IPS-18c (cell line): ENCODE measurements around the gene DDAH2.
A peak's percentile ranks its signal among the peaks of the same experiment; 100 is the strongest.

Experiments used
- H3K4me3 ChIP-seq: 2 replicates; pipeline ENCODE4 v1.7.0; 2013; ENCODE audit warnings: low read depth, mild to moderate bottlenecking, low read length, moderate library complexity; ENCODE audit not compliant: insufficient read depth
- H3K9me3 ChIP-seq: one replicate; pipeline ENCODE4 v1.6.1; 2013; ENCODE audit warnings: mild to moderate bottlenecking, low read length, moderate library complexity; ENCODE audit not compliant: control insufficient read depth, insufficient read depth

The DDAH2 gene

DNA sequence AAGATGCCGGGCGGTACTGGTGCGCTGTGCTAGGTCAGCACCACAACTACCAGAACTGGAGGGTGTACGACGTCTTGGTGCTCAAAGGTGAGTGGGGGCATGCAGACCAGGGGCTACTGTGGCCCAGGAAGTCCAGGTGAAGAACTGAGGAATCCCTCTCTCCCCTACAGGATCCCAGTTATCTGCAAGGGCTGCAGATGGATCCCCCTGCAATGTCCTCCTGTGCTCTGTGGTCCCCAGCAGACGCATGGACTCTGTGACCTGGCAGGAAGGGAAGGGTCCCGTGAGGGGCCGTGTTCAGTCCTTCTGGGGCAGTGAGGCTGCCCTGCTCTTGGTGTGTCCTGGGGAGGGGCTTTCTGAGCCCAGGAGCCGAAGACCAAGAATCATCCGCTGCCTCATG is 21.4 kb downstream of the DDAH2 start:
- Histone ChIP-seq H3K9me3 (no peaks in the 10 kb centered on the region), H3K4me3 (no peak overlapping the region)

DNA sequence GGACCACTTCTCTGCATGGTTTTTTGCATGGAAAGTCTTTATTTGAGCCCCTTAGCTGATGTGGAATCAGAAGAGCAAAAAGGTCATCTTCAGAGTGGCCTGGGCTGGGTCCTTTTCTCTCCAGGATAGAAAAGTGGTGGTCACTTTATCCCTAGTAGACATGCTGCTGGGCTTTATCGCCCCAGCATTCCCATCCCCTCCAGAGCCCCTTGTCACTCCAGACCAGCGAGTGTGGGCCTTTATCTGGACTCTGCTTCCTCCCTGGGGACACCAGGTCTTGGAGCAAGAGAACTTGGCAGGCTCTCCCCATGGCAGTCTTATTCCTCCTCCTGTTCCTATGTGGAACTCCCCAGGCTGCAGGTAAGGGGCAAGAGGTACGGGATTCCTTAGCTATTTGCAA is 22.5 kb downstream of the DDAH2 start, which contains the start of gene LY6G6F:
TSS of gene LY6G6F (plus strand) at position 268 of the 400 bp plus-strand sequence. CDS start at position 309, 41 bp downstream.
- Histone ChIP-seq H3K9me3 (no peaks in the 10 kb centered on the region), H3K4me3 (no peak within 1 kb of the TSS)

DNA sequence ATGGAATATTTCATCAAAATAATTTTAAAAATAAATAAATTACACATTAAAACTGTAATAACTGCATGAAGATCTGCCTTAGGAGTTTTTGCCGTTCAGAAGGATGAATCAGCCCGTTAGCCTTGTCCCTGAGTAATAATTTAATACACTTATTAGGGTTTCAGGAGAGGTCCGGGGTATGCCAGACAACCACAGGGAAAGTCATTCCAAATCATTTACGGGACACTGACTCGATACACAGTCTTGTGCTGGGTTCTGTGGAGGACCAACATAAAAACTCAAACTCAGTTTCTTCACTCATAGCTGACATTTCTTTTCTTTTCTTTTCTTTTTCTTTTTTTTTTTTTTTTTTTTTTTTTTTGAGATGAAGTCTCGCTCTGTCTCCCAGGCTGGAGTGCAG is 23.2 kb downstream of the DDAH2 start:
- no peaks in the 10 kb centered on the region for H3K9me3 ChIP-seq
- H3K4me3 ChIP-seq: no peak overlapping the region

DNA sequence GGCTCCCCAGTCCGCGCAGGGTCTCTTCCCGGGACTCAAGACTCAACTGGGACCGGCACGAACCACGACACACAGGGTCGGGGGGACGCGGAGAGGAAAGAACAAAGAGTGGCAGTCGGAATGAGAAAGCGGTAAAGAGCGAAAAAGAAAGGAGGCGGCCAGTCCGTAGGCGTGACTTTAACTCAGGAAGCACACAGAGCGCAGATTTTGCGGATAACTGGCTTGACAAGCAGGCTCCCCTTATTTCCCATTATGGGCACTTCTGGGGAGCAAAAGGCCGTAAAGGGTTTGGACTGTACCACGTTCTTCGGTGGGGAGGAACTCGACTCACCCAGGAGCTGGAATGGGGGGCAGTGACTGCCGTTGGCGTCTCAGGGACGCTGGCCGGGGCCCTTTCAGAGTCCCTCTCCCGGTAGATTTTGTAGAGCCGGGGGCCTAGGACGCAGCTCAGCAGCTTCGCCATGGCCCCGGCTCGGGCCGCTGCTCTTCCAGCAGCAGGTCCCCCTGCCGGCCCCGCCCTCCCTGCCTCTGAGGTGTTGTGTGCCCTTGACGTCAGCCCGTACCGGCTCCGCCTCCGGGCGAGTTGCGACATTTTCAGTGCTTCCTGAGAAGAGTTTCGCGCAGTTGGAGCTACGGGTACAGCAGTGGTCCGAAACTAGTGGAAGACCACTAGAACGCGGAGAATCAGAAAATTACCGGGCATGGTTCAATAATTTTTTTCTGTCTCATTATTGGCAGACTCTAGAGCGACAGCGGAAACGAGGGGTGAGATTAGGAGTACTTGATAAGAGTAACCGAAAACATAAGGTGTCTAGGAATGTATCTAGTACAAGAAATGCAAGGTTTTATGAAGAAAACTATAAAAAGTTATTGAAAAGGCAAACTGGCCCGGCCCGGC is 26.0 kb downstream of the DDAH2 start, which contains the start of gene ABHD16A:
TSS of gene ABHD16A (minus strand) at position 506 of the 898 bp plus-strand sequence. CDS start at position 463, 43 bp downstream.
- H3K4me3 ChIP-seq: peak within 1 kb of the TSS; percentile 92
- H3K9me3 ChIP-seq: no peaks in the 10 kb centered on the region

DNA sequence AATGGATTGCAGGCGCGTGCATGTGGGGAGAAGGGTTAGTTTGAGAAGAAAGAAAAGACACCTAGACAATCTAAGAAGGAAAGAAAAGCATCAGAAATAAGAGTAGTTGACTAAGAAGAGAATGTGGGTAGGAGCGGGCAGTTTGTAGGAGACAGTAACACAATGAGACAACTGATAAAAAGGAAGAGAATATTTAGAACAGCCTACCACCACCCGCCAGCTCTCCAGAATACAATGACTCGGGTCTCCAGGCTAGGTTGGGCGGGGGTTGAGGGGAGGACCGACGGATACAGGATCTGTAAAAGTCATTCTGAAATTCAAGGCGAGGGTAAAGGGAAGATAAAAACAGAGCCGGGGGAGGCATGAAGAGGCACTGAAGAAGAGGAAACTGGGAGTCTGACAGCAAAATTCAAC is 26.7 kb downstream of the DDAH2 start:
- H3K4me3 ChIP-seq: peak overlapping the region; percentile 92
- no peaks in the 10 kb centered on the region for H3K9me3 ChIP-seq

DNA sequence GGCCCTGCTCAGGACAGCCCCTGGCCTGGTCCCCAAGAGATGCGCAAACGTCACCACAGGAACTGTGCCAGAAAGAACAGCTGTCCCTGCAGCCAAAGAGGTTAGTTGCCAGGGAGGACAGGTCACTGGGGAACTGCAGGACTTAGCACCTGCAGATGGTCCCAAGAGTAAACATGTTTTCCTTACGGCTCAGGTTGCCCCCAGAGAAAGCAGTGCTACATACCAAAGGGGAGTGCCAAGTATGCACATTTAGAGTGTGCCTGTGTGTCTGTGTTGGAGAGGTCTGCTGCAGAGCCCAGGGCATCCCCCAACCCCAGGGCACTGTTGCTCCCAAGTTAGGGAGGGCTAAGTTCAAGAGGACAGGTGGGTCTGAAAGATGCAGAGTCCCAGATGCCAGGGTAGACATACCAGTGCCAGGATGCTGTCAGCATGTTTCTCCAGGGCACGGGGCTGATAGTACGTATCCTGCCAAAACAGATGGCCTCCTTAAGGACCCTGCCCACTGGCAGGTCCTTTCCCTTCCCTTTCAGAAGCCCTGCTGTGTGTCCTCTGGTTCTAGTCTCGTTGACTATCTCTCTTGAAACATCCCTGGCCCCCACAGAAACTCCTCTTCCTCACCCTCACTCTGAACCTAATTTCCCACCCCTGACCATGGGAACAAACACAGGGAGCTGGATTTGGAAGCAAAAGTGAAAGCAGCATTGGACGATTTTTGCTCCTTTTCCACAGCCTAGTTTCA is 27.3 kb downstream of the DDAH2 start:
- H3K4me3 ChIP-seq: peak overlapping the region; percentile 92
- no peaks in the 10 kb centered on the region for H3K9me3 ChIP-seq

DNA sequence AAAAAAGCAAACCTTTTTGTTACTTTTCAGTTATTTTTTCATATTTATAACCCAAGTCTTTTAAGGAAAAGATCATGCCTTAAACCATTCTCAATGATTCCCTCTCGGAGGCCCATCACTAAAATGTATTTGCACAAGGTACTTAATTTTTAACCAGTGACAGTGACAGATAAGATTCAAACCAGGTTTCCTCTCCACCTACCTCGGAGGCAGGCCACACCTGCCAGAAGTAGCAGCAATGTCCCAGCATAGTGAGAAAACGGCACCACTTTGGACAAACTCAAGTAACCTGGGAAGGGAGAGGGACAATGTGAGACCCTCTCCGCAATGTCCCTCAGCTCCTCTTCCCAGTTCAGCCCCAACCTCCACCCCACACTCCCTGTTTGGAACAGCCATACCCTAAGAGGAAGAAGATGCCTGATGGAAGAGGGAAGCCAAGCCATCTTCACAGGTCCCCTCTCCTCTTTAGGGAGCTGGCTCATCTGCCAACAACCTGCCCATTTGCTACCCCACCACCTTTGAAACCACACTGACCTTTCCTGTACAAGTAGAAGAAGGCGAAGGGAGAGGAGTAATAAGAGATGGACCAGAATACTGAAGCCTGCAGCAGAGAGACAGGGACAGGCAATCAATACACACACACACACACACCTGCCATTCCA is 28.2 kb downstream of the DDAH2 start:
- Histone ChIP-seq H3K9me3 (no peaks in the 10 kb centered on the region), H3K4me3 (no peak overlapping the region)

DNA sequence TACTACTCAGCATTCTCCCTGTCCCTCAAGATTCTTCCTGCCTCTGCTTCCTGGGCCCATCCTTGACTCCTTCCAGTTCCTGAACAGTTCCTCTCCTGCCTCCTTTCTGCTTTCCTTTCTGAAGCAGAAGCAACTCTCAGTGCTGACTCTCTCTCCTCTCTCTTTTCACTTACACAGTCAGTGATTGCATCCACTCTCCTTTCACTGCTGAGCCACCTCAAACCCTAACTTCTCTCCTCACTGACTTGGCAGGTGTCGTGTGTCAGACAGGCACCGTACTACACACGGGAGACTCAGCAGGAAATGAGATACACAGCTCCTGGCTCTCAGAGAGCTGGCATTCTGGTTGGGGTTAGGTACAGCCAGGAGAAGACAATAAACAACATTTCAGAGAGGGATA is 31.5 kb downstream of the DDAH2 start:
- Histone ChIP-seq H3K9me3 (no peaks in the 10 kb centered on the region), H3K4me3 (no peak overlapping the region)

DNA sequence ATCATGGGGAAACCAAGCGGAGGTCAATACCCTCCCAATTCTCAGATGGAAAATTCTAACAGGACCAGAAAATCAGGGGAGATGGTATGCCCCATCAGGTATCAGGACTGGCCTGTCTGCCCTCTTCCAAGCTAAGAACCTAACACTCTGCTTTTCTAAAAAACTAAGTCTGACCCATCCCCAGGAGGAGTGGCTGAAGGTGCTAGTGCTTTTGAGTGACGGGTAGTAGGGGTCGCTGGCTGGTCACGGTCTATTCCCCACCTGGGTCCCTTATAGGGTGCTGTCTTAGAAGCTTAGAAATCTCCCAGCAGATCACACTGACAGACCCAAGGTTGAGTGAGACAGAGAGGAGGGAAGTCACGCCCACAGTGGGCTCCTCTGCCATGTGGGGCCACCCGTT is 35.6 kb downstream of the DDAH2 start:
- peaks cover 4% of the 10 kb centered on the region for H3K9me3 ChIP-seq

DNA sequence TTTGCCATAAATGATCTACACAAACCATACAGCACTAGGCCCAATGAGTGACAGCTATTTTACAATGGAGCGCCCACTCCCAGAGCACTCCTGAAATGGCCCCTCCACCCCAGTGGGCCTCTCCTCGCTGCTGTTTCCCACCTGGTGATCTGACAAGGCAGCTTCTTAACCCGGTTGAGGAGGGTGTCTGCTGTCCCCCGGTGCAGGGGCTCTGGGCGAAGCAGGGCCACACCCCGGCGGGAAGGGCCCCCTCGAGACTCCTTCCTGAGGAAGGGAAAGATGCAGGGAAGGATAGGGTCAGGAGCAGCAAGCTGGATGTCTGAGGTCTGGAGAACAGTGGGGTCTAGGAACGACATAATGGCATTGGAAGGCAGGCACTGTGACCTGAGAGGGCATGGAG is 36.2 kb downstream of the DDAH2 start:
- H3K4me3 ChIP-seq: no peak overlapping the region

More for the DNA sequence above, 35.6 kb downstream of the DDAH2 start:
- no peak overlapping the region for H3K4me3 ChIP-seq

DNA sequence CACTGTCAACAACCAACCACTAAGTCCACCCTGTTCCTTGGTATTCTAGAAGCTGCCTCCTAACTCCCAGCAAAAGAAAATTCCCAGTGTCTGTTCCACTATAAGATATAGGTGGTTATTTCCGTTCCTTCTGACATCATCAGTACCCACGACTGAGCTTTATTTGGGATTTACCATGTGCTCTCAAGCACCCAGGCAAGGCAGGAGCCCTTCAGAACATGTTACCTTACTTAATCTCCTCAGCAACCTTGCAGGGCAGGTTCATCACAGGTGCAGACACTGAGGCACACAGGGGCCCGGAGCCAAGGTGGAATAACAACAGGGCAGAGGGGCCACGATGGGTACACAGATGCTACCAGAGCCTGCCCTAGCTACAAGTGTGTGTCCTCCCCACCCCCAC is 36.7 kb downstream of the DDAH2 start:
- Histone ChIP-seq H3K4me3 (no peak overlapping the region), H3K9me3 (peaks cover 4% of the 10 kb centered on the region)

More for the DNA sequence above, 36.2 kb downstream of the DDAH2 start:
- H3K9me3 ChIP-seq: peaks cover 4% of the 10 kb centered on the region

DNA sequence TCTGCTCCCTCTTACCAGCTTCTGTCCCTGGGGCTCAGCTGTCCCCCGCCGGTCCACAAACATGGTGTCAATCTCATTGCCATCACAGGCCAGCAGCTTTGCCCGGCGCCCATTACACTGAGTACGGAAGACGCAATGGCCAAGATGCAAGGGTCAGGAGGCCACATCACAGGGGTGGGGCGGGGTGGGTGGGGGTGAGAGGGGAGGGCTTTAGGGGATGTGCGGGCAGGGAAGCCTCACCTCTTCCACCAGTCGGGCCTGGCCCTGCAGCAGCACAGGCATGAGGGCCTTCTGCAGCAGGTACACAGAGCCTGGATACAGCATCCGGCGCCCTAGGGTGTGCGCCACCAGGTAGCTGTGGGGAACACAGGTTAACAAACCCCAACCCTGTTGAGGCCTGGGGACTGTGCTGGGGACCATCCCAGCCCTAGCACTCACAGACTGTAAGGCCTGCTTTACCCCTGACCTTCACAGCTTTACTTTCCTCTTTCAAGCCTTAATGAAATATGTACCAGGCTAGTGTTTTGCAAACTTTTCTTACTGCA is 37.5 kb downstream of the DDAH2 start:
- peaks cover 4% of the 10 kb centered on the region for H3K9me3 ChIP-seq
- H3K4me3 ChIP-seq: no peak overlapping the region

DNA sequence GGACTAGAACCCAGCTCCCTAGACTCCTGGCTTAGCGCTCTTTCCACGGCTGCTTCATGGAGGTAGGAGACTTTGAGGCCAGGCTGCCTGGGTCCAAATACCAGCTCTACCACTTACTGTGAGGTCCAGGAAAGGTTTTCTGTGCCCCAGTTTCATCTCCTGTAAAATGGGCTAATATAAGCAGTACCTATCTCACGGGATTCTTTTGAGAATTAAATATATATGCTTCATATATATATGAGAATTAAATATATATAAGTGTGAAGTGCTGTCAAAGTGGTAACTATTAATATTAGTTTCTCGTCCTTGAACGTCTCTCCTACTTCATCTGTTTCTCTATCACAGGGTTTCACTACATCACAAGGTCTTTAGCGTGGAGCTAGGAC is 38.0 kb downstream of the DDAH2 start:
- Histone ChIP-seq H3K4me3 (no peak overlapping the region), H3K9me3 (peaks cover 4% of the 10 kb centered on the region)

DNA sequence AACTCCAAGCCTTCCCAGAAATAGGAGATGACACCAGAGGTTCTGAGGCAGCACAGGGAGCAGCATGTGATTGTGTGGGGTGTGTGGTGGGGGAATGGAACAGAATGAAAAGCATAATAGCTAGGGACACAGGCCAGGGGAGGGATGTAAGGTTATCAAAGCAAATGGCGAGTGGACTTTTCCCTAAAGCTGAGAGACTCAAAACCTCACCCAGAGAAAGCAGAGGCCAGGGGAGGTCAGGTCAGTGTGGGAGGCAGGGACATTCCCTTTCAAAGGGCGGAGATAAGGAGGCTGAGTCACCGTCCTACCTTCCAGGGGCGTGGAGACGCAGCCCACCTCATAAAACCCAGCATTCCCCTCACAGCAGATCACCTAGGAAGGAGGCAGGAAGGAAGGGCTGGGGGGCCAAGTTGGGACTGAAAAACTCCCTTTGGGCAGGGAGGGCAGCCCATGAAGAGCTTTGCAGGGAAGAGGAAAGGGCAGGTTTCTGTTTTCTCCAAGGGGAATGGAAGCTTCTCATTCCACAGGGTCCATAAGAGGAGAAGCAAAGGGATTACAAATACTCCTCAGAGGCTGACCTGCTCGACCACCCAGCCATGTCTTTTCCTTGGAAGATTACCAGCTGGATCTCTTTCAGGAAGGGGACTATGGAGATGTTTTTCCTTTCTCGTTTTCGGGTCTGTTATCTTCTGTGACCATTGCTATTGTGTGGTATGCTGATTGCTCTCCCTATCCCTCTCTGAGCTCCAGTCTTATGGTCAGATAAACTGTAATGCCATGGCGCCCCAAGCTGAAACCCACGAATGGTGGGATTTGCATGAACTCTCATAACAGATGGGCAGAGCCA is 38.6 kb downstream of the DDAH2 start:
- Histone ChIP-seq H3K4me3 (no peak overlapping the region), H3K9me3 (peaks cover 4% of the 10 kb centered on the region)

DNA sequence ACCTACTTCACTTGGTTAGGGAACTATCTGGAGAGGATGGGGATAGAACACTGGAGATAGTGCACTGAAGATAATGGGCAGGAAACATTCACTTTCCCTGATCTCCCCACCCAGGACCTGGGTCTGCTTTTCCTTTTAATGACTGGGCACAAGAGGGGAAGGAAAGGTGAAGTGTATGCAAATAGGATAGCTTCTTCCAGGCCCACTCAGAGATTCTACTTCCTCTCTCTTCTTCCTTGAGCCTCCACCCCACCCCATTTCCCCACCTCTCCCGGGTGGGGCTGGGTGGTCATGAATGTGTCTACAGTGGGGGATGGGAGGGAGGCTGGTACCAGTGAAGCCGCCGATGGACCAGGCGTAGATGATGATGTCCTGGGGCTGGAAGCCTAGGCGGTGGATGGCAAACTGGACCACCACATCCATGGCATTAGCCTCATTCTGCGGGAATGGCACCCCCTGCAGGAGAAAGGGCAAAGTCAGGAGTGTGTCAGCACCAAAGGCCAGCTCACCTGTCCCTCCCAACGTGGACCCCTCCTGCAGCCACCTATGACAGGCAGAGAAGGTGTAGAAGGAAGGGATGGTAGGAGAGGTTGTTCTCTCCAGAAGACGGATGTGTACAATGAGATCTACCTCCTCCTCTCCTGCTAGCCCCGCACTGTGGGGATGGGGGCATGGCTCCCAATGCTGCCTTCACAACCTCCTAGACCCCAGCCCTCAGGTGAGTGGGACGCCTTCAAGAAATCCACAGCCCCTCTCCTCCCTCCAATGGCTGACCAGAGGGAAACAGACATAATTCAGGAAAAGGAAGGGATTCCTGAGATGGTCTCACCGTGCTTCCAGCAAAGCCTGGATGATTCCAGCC is 39.6 kb downstream of the DDAH2 start:
- Histone ChIP-seq H3K9me3 (peaks cover 4% of the 10 kb centered on the region), H3K4me3 (no peak overlapping the region)
